Measurements from ENCODE around the gene IGFBPL1.

The IGFBPL1 gene

GRCh38 chr9:38387751-38388150 lies 36.5 kb downstream of the IGFBPL1 start:
- TF ChIP-seq CTCF (IDR thresholded peaks at IDR 0.05; ENCODE audit: control insufficient read depth, extremely low read depth, insufficient read depth): no peak
- no peak overlapping the region for H3K4me3 ChIP-seq (ENCODE audit: low read depth, low read length)
- no peak for DNase-seq (ENCODE audit: low read depth)

- H3K4me3 ChIP-seq (ENCODE audit: low read depth, low read length): no peak overlapping the region
- no peak for TF ChIP-seq CTCF (IDR thresholded peaks at IDR 0.05; ENCODE audit: control insufficient read depth, extremely low read depth, insufficient read depth)
- no peak for DNase-seq (ENCODE audit: low read depth)
Measured at GRCh38 chr9:38387066-38387465, 37.2 kb downstream of the IGFBPL1 start.

- no peak overlapping the region for H3K4me3 ChIP-seq (ENCODE audit: low read depth, low read length)
- TF ChIP-seq CTCF (IDR thresholded peaks at IDR 0.05; ENCODE audit: control insufficient read depth, extremely low read depth, insufficient read depth): no peak
- no peak for DNase-seq (ENCODE audit: low read depth)
Measured at GRCh38 chr9:38386319-38386895, 37.8 kb downstream of the IGFBPL1 start.

- DNase-seq (ENCODE audit: low read depth): no peak
- H3K4me3 ChIP-seq (ENCODE audit: low read depth, low read length): no peak overlapping the region
- no peak for TF ChIP-seq CTCF (IDR thresholded peaks at IDR 0.05; ENCODE audit: control insufficient read depth, extremely low read depth, insufficient read depth)
Measured at GRCh38 chr9:38385896-38386295, 38.4 kb downstream of the IGFBPL1 start.

GRCh38 chr9:38384990-38385848 lies 39.0 kb downstream of the IGFBPL1 start:
- DNase-seq (ENCODE audit: low read depth): no peak
- no peak overlapping the region for H3K4me3 ChIP-seq (ENCODE audit: low read depth, low read length)
- no peak for TF ChIP-seq CTCF (IDR thresholded peaks at IDR 0.05; ENCODE audit: control insufficient read depth, extremely low read depth, insufficient read depth)

- TF ChIP-seq CTCF (IDR thresholded peaks at IDR 0.05; ENCODE audit: control insufficient read depth, extremely low read depth, insufficient read depth): no peak
- DNase-seq (ENCODE audit: low read depth): no peak
Measured at GRCh38 chr9:38382141-38382540, 42.1 kb downstream of the IGFBPL1 start.

More at GRCh38 chr9:38382141-38382540, 42.1 kb downstream of the IGFBPL1 start:
- H3K4me3 ChIP-seq (ENCODE audit: low read depth, low read length): no peak overlapping the region
